H9 (cell line): ENCODE results near the gene SLC24A3. TPM values are rescaled to one million over a fixed set of nuclear protein-coding genes. Genes with fewer than 3 reads are reported as not detected.

Experiments used
- DNase-seq: peaks from one replicate; pipeline ENCODE4 v3.0.0-alpha.2; 2017
- H2AFZ ChIP-seq: one replicate; pipeline ENCODE4 v1.6.1; 2013; ENCODE audit warnings: mild to moderate bottlenecking, low read length, control low read depth, moderate library complexity
- H2AK5ac ChIP-seq: 2 replicates; pipeline ENCODE4 v1.6.1; 2013; ENCODE audit warnings: low read length, control low read depth, mixed read lengths; ENCODE audit not compliant: insufficient read length
- H2BK120ac ChIP-seq: one replicate; pipeline ENCODE4 v1.6.1; 2013; ENCODE audit warnings: low read depth, mild to moderate bottlenecking, low read length, control low read depth, inconsistent platforms; ENCODE audit not compliant: poor library complexity, severe bottlenecking
- H2BK12ac ChIP-seq: 2 replicates; pipeline ENCODE4 v1.6.1; 2013; ENCODE audit warnings: low read length, control low read depth, mixed read lengths, low read depth; ENCODE audit not compliant: insufficient read length
- H2BK15ac ChIP-seq: 2 replicates; pipeline ENCODE4 v1.6.1; 2013; ENCODE audit warnings: low read depth, low read length, control low read depth
- H2BK20ac ChIP-seq: one replicate; pipeline ENCODE4 v1.6.1; 2013; ENCODE audit warnings: low read depth, mild to moderate bottlenecking, low read length, control low read depth, inconsistent platforms; ENCODE audit not compliant: poor library complexity, severe bottlenecking
- H2BK5ac ChIP-seq: 2 replicates; pipeline ENCODE4 v1.6.1; 2013; ENCODE audit warnings: low read length, control low read depth, mixed read lengths; ENCODE audit not compliant: insufficient read length
- H3K14ac ChIP-seq: 2 replicates; pipeline ENCODE4 v1.6.1; 2013; ENCODE audit warnings: low read length, control low read depth; ENCODE audit not compliant: insufficient read depth
- H3K18ac ChIP-seq: 2 replicates; pipeline ENCODE4 v1.6.1; 2013; ENCODE audit warnings: low read depth, mild to moderate bottlenecking, mixed read lengths, low read length, control low read depth; ENCODE audit not compliant: insufficient read length
- H3K23ac ChIP-seq: 2 replicates; pipeline ENCODE4 v1.6.1; 2013; ENCODE audit warnings: low read length, control low read depth, mixed read lengths, low read depth; ENCODE audit not compliant: insufficient read length
- H3K23me2 ChIP-seq: 2 replicates; pipeline ENCODE4 v1.6.1; 2013; ENCODE audit warnings: low read depth, mild to moderate bottlenecking, mixed read lengths, low read length, control low read depth; ENCODE audit not compliant: insufficient read length, poor library complexity, severe bottlenecking
- H3K27ac ChIP-seq: 2 replicates; pipeline ENCODE4 v1.5.1; 2013; ENCODE audit warnings: low read length, control low read depth, mixed read lengths, low read depth; ENCODE audit not compliant: insufficient read length
- H3K27me3 ChIP-seq: 2 replicates; pipeline ENCODE4 v1.6.1; 2013; ENCODE audit warnings: low read length, control low read depth, inconsistent platforms; ENCODE audit not compliant: insufficient read depth
- H3K4ac ChIP-seq: 2 replicates; pipeline ENCODE4 v1.6.1; 2013; ENCODE audit warnings: low read depth, mild to moderate bottlenecking, control low read depth, inconsistent platforms, low read length, moderate library complexity
- H3K4me1 ChIP-seq: 2 replicates; pipeline ENCODE4 v1.6.1; 2013; ENCODE audit warnings: low read length, control low read depth, inconsistent platforms; ENCODE audit not compliant: insufficient read depth
- H3K4me2 ChIP-seq: 2 replicates; pipeline ENCODE4 v1.6.1; 2013; ENCODE audit warnings: low read length, control low read depth, mixed read lengths; ENCODE audit not compliant: insufficient read length, insufficient read depth
- H3K56ac ChIP-seq: 2 replicates; pipeline ENCODE4 v1.6.1; 2013; ENCODE audit warnings: low read depth, mild to moderate bottlenecking, mixed read lengths, low read length, control low read depth; ENCODE audit not compliant: insufficient read length
- H3K79me1 ChIP-seq: 2 replicates; pipeline ENCODE4 v1.6.1; 2013; ENCODE audit warnings: low read depth, mild to moderate bottlenecking, moderate library complexity, low read length, control low read depth, inconsistent platforms; ENCODE audit not compliant: insufficient read depth, poor library complexity, severe bottlenecking
- H3K79me2 ChIP-seq: 2 replicates; pipeline ENCODE4 v1.6.1; 2013; ENCODE audit warnings: low read length, control low read depth, inconsistent platforms; ENCODE audit not compliant: insufficient read depth
- H3K9ac ChIP-seq: 2 replicates; pipeline ENCODE4 v1.6.1; 2013; ENCODE audit warnings: low read length, control low read depth, mixed read lengths; ENCODE audit not compliant: insufficient read length; ENCODE audit errors: extremely low read depth
- H3K9me3 ChIP-seq: one replicate; pipeline ENCODE4 v1.6.1; 2013; ENCODE audit warnings: low read depth, low read length, inconsistent platforms; ENCODE audit not compliant: control insufficient read depth
- H3T11ph ChIP-seq: one replicate; pipeline ENCODE4 v1.6.1; 2013; ENCODE audit warnings: mild to moderate bottlenecking, low read length, control low read depth, inconsistent platforms
- H4K20me1 ChIP-seq: one replicate; pipeline ENCODE4 v1.6.1; 2013; ENCODE audit not compliant: control insufficient read depth, insufficient read length, insufficient read depth
- H4K5ac ChIP-seq: 2 replicates; pipeline ENCODE4 v1.6.1; 2013; ENCODE audit warnings: low read depth, mild to moderate bottlenecking, mixed read lengths, low read length, control low read depth; ENCODE audit not compliant: insufficient read length
- H4K8ac ChIP-seq: replicated peaks from 2 replicates; pipeline ENCODE4 v1.6.1; 2013; ENCODE audit warnings: low read length, control low read depth, mixed read lengths, low read depth; ENCODE audit not compliant: insufficient read length
- H4K91ac ChIP-seq: 2 replicates; pipeline ENCODE4 v1.6.1; 2013; ENCODE audit warnings: low read depth, mild to moderate bottlenecking, moderate library complexity, mixed read lengths, low read length, control low read depth; ENCODE audit not compliant: insufficient read length
- H3K27ac Mint-ChIP-seq, 3 experiments: 2 replicates in 2 of 3; 3 replicates in 1 of 3; pipeline ENCODE4 v1.8.0; 2020 to 2021; ENCODE audit warnings: mixed read lengths in 3 of 3, mild to moderate bottlenecking in 1 of 3, moderate library complexity in 1 of 3
- H3K27me3 Mint-ChIP-seq: 2 replicates; pipeline ENCODE4 v1.8.0; 2021; ENCODE audit warnings: low read depth, mild to moderate bottlenecking, moderate library complexity, mixed read lengths
- H3K36me3 Mint-ChIP-seq, 3 experiments: 2 replicates in 2 of 3; 3 replicates in 1 of 3; pipeline ENCODE4 v1.8.0; 2020 to 2021; ENCODE audit warnings: low read depth in 3 of 3, mixed read lengths in 3 of 3; ENCODE audit not compliant: insufficient read depth in 1 of 3
- H3K4me1 Mint-ChIP-seq, 2 experiments: 2 replicates each; pipeline ENCODE4 v1.8.0; 2020; ENCODE audit warnings: mixed read lengths in 2 of 2
- H3K4me3 Mint-ChIP-seq, 2 experiments: 2 replicates in 1 of 2; 3 replicates in 1 of 2; pipeline ENCODE4 v1.8.0; 2020 to 2021; ENCODE audit warnings: mild to moderate bottlenecking in 2 of 2, mixed read lengths in 2 of 2, moderate library complexity in 1 of 2
- H3K9me3 Mint-ChIP-seq, 2 experiments: 2 replicates in 1 of 2; 3 replicates in 1 of 2; pipeline ENCODE4 v1.8.0; 2020; ENCODE audit warnings: mild to moderate bottlenecking in 2 of 2, mixed read lengths in 2 of 2, moderate library complexity in 1 of 2
- CTCF ChIP-seq: fragments of 200-600 bp; sonication (generic); conservative IDR thresholded peaks from 3 replicates; pipeline ENCODE4 v1.8.0; 2021; ENCODE audit warnings: antibody characterized with exemption, mild to moderate bottlenecking
- WGBS: extraction: QIAGEN DNeasy Blood & Tissue Kit; methylation state at CpG from one replicate; pipeline ENCODE4 v1.1.7; 2013; ENCODE audit warnings: missing lambda C conversion rate, low lambda C conversion rate, mixed read lengths; ENCODE audit not compliant: insufficient read length; ENCODE audit errors: extremely low coverage; 5-methylcytosine and 5-hydroxymethylcytosine counted together
- total RNA-seq: library from RNA; stranded (reverse); gene quantifications from 2 replicates; pipeline ENCODE4 v1.2.1, GENCODE V29; 2021

Gene SLC24A3
- total RNA-seq, 1 experiment from 2014 or later = 0.83 TPM

DNA sequence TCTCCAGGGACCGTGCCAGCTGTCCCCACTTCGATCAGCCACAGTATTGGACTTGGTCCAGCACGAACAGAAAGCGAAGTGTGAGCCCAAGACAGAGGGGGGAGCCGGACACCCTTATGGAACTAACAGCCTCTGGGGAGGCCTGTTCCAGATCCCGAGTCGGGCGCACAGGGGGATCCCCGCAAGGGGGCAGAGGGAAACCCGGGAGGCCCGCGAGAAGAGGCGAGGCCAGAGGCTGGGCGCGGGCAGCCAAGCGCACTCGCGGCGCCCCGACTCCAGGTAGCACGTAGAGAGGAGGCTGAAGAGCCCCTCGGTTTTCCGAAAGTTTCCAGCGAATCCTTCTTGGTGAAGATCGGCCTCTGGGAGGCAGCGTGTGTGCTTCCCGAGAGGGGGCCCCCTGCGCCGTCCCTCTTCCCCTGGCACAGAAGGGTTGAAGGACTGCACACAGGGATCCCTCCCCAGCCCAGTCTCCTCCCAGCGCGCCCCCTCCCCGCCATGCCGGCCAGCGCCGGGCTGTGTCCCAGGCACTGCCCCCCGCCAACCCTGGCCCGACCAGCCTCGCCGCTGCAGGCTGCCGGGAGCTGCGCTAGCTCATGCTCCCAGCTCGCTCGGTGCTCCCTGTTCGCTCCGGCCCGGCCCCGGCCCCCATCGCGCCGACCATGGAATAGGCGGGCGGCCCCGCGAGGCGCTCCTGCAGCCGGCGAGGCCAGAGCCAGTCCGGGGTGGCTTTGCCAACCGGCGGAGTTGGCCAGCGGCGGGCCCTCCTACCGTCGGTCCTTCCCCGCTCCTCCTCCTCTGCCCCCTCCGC lies 577 bp upstream of the SLC24A3 start:
- Histone ChIP-seq H3T11ph (no peak overlapping the region), H2BK5ac (no peak overlapping the region)
- H3K4me1 Mint-ChIP-seq = peaks cover 39 to 45% of the 10 kb centered on the region in 2 experiments

More for the DNA sequence above, 577 bp upstream of the SLC24A3 start:
- Histone ChIP-seq H3K4me1 (peaks cover 14% of the 10 kb centered on the region), H3K23ac (no peak overlapping the region), H2BK120ac (no peak overlapping the region), H4K20me1 (no peaks in the 10 kb centered on the region), H3K23me2 (peaks cover 13% of the 10 kb centered on the region), H3K14ac (no peak overlapping the region), H3K18ac (no peak overlapping the region), H2BK20ac (no peak overlapping the region), H3K27me3 (peaks cover 10% of the 10 kb centered on the region; the same call in 1 of the 2 replicates), H3K9me3 (no peaks in the 10 kb centered on the region), H2AFZ (no peak overlapping the region), H4K8ac (no peak overlapping the region), H3K4me2 (peak overlapping the region; percentile 74), H2BK15ac (no peak overlapping the region), H3K56ac (no peak overlapping the region), H2BK12ac (no peak overlapping the region), H4K5ac (no peak overlapping the region), H2AK5ac (no peak overlapping the region), H3K27ac (no peak overlapping the region), H3K9ac (no peak overlapping the region), H4K91ac (no peak overlapping the region), H3K4ac (no peak overlapping the region), H3K79me2 (no peaks in the 10 kb centered on the region), H3K79me1 (no peaks in the 10 kb centered on the region)
- Mint-ChIP-seq H3K36me3 (no peaks in the 10 kb centered on the region; a peak in 1 of 7 replicates), H3K9me3 (0 out of 5 replicates have a peak, but pooled peaks cover 0 to 3% of the 10 kb centered on the region in 2 experiments), H3K4me3 (peak overlapping the region; percentile 53 to 76), H3K27ac (no peak overlapping the region), H3K27me3 (peaks cover 64% of the 10 kb centered on the region)
- TF ChIP-seq CTCF = peak; percentile 34
- no CpG with 5 or more reads among the region's 66 CpGs for WGBS
- DNase-seq = peak; percentile 50
